Femur (tissue), 1 donor: ENCODE data around the gene ADAMTSL3.

Experiments used
- DNase-seq: peaks from one replicate; pipeline ENCODE4 v3.0.0-alpha.2; 2017

ADAMTSL3 gene

GRCh38 chr15:83844742-83845141 lies 190.8 kb downstream of the ADAMTSL3 start:
- no peak for DNase-seq

GRCh38 chr15:83845230-83845629 lies 191.3 kb downstream of the ADAMTSL3 start:
- no peak for DNase-seq

- DNase-seq, result peak; percentile 40
These were observed 192.9 kb downstream of the ADAMTSL3 start for GRCh38 chr15:83846847-83847246.

GRCh38 chr15:83848315-83849050 lies 194.6 kb downstream of the ADAMTSL3 start:
- no peak for DNase-seq

GRCh38 chr15:83850015-83850414 lies 196.1 kb downstream of the ADAMTSL3 start:
- DNase-seq, result peak; percentile 40

GRCh38 chr15:83850501-83851245 lies 196.8 kb downstream of the ADAMTSL3 start:
- DNase-seq, result no peak

- DNase-seq, result no peak
These were observed 199.3 kb downstream of the ADAMTSL3 start for GRCh38 chr15:83853232-83853631.

- DNase-seq, result no peak
These were observed 200.4 kb downstream of the ADAMTSL3 start for GRCh38 chr15:83854321-83854720.

GRCh38 chr15:83854950-83855707 lies 201.2 kb downstream of the ADAMTSL3 start:
- no peak for DNase-seq

GRCh38 chr15:83855956-83856355 lies 202.0 kb downstream of the ADAMTSL3 start:
- DNase-seq, result no peak

GRCh38 chr15:83858820-83859505 lies 205.0 kb downstream of the ADAMTSL3 start:
- no peak for DNase-seq

GRCh38 chr15:83866692-83867091 lies 212.8 kb downstream of the ADAMTSL3 start:
- DNase-seq, result no peak

- DNase-seq, result peak; percentile 60
These were observed 215.4 kb downstream of the ADAMTSL3 start for GRCh38 chr15:83869341-83869740.

GRCh38 chr15:83871808-83872559 lies 218.1 kb downstream of the ADAMTSL3 start:
- no peak for DNase-seq

- DNase-seq, result no peak
These were observed 220.0 kb downstream of the ADAMTSL3 start for GRCh38 chr15:83873966-83874365.

- DNase-seq, result no peak
These were observed 226.6 kb downstream of the ADAMTSL3 start for GRCh38 chr15:83880529-83880928.

- DNase-seq, result no peak
These were observed 227.2 kb downstream of the ADAMTSL3 start for GRCh38 chr15:83881156-83881555.

GRCh38 chr15:83886321-83886720 lies 232.4 kb downstream of the ADAMTSL3 start:
- DNase-seq, result no peak

GRCh38 chr15:83887404-83887803 lies 233.5 kb downstream of the ADAMTSL3 start:
- DNase-seq, result no peak

- DNase-seq, result no peak
These were observed 234.0 kb downstream of the ADAMTSL3 start for GRCh38 chr15:83887961-83888360.

GRCh38 chr15:83889995-83890394 lies 236.1 kb downstream of the ADAMTSL3 start:
- DNase-seq, result no peak

- DNase-seq, result peak; percentile 63
These were observed 236.7 kb downstream of the ADAMTSL3 start for GRCh38 chr15:83890587-83890986.
